ENCODE measurements around the gene UBA1. TPM values are rescaled to one million over a fixed set of nuclear protein-coding genes. Genes with fewer than 3 reads are reported as not detected.

Gene UBA1
- total RNA-seq, 1 donor from 2014 or later = 93.5 TPM

Other genes with a start within 250 kb of the UBA1 start
- 14.1 TPM for gene RGN, start 115.4 kb upstream of the UBA1 start, total RNA-seq
- 212 TPM for gene NDUFB11, start 49.1 kb upstream of the UBA1 start, total RNA-seq
- gene RBM10, start 48.6 kb upstream of the UBA1 start, total RNA-seq = 28.5 TPM
- 139 TPM for gene CDK16, start 24.9 kb downstream of the UBA1 start, total RNA-seq
- gene USP11, start 39.2 kb downstream of the UBA1 start, total RNA-seq = 31.5 TPM
- gene ZNF157, start 176.7 kb downstream of the UBA1 start, total RNA-seq = not detected